Suppressor macrophage (primary cell): ENCODE data around the gene ANP32E.
"Not testable (repeated sequence)": the region's sequence is repeated elsewhere in the genome, so short reads cannot be mapped to it uniquely, and the experiment has no call there.

ENCODE experiments used
- DNase-seq, 4 experiments: peaks; one replicate each; pipeline ENCODE4 v3.0.0-alpha.2; 2020 to 2022

Gene ANP32E

GRCh38 chr1:150256554-150257341 lies 20.8 kb upstream of the ANP32E start:
- peak in 3 of 4 experiments; percentile 19 to 38 (median 21) for DNase-seq

- DNase-seq: peak in 2 of 4 experiments; percentile 11 to 23
Measured at GRCh38 chr1:150256198-150256553, 20.3 kb upstream of the ANP32E start.

GRCh38 chr1:150249936-150250335 lies 14.0 kb upstream of the ANP32E start:
- no peak for DNase-seq

- DNase-seq: no peak
Measured at GRCh38 chr1:150243003-150243402, 7.1 kb upstream of the ANP32E start.

GRCh38 chr1:150237746-150238145 lies 1.8 kb upstream of the ANP32E start:
- DNase-seq: no peak

GRCh38 chr1:150237176-150237575 lies 1.3 kb upstream of the ANP32E start:
- not testable (repeated sequence) for DNase-seq

GRCh38 chr1:150236614-150237100 lies 745 bp upstream of the ANP32E start:
- DNase-seq: no peak

- peak in 3 of 4 experiments; percentile 5 to 39 (median 29) for DNase-seq
Measured at GRCh38 chr1:150235294-150235851, 539 bp downstream of the ANP32E start.

GRCh38 chr1:150234566-150235293 lies 1.2 kb downstream of the ANP32E start:
- DNase-seq: peak; percentile 75 to 87 (median 80)

GRCh38 chr1:150234309-150234565 lies 1.7 kb downstream of the ANP32E start:
- no peak for DNase-seq

- peak in 3 of 4 experiments; percentile 19 to 49 (median 36) for DNase-seq
Measured at GRCh38 chr1:150233359-150234308, 2.3 kb downstream of the ANP32E start.

- not testable (repeated sequence) for DNase-seq
Measured at GRCh38 chr1:150232921-150233320, 3.0 kb downstream of the ANP32E start.

- DNase-seq: not testable (repeated sequence)
Measured at GRCh38 chr1:150228246-150228645, 7.7 kb downstream of the ANP32E start.

- no peak for DNase-seq
Measured at GRCh38 chr1:150227228-150227627, 8.7 kb downstream of the ANP32E start.

GRCh38 chr1:150226486-150226885 lies 9.4 kb downstream of the ANP32E start:
- no peak for DNase-seq

GRCh38 chr1:150225546-150225945 lies 10.4 kb downstream of the ANP32E start:
- peak in 1 of 4 experiments; percentile 5 for DNase-seq

- DNase-seq: no peak
Measured at GRCh38 chr1:150224983-150225382, 10.9 kb downstream of the ANP32E start.

GRCh38 chr1:150221552-150221951 lies 14.4 kb downstream of the ANP32E start:
- DNase-seq: peak in 2 of 4 experiments; percentile 20 to 34

- DNase-seq: not testable (repeated sequence)
Measured at GRCh38 chr1:150215855-150216254, 20.1 kb downstream of the ANP32E start.

GRCh38 chr1:150214099-150214756 lies 21.7 kb downstream of the ANP32E start:
- DNase-seq: not testable (repeated sequence)

GRCh38 chr1:150213170-150214098 lies 22.5 kb downstream of the ANP32E start:
- peak; percentile 98 to 99 (median 98) for DNase-seq
